GM23338 (cell line): ENCODE measurements around the gene MED27. TPM values are rescaled to one million over a fixed set of nuclear protein-coding genes. Genes with fewer than 3 reads are reported as not detected.

Experiments
- ATAC-seq: fragments of 200-7000 bp; cut with Tn5 transposase; 3 replicates; pipeline ENCODE4 v1.9.1; 2020
- DNase-seq: peaks from one replicate; pipeline ENCODE4 v3.0.0-alpha.2; 2015; ENCODE audit warnings: low spot score
- H2AFZ ChIP-seq: fragments of 200-600 bp; sonication (generic); 2 replicates; pipeline ENCODE4 v1.8.0; 2016; ENCODE audit warnings: antibody characterized with exemption, mild to moderate bottlenecking, moderate library complexity
- H3F3A ChIP-seq: fragments of 200-600 bp; sonication (generic); replicated peaks from 2 replicates; pipeline ENCODE4 v1.8.0; 2017; ENCODE audit warnings: antibody characterized with exemption, mixed run types, low read depth
- H3K27ac ChIP-seq: fragments of 200-600 bp; sonication (generic); 2 replicates; pipeline ENCODE4 v1.6.1; 2016; ENCODE audit warnings: low read depth
- H3K27me3 ChIP-seq: fragments of 200-600 bp; sonication (generic); 2 replicates; pipeline ENCODE4 v1.8.0; 2016; ENCODE audit warnings: mild to moderate bottlenecking, mixed run types, moderate library complexity; ENCODE audit not compliant: insufficient read depth
- H3K36me3 ChIP-seq: fragments of 200-600 bp; sonication (generic); 2 replicates; pipeline ENCODE4 v1.8.0; 2016; ENCODE audit warnings: mild to moderate bottlenecking; ENCODE audit not compliant: insufficient read depth
- H3K4me1 ChIP-seq: fragments of 200-600 bp; sonication (generic); 2 replicates; pipeline ENCODE4 v1.8.0; 2016; ENCODE audit warnings: mild to moderate bottlenecking, moderate library complexity; ENCODE audit not compliant: insufficient read depth
- H3K4me2 ChIP-seq: fragments of 200-600 bp; sonication (generic); 2 replicates; pipeline ENCODE4 v1.7.1; 2017; ENCODE audit warnings: mixed run types
- H3K4me3 ChIP-seq: fragments of 200-600 bp; sonication (generic); 2 replicates; pipeline ENCODE4 v1.6.1; 2016; ENCODE audit warnings: mixed run types
- H3K79me2 ChIP-seq: fragments of 200-600 bp; sonication (generic); replicated peaks from 2 replicates; pipeline ENCODE4 v1.8.0; 2017; ENCODE audit warnings: mild to moderate bottlenecking; ENCODE audit not compliant: insufficient read depth
- H3K9me2 ChIP-seq: fragments of 200-600 bp; sonication (generic); 2 replicates; pipeline ENCODE4 v1.8.0; 2017; ENCODE audit not compliant: insufficient read depth
- H4K20me1 ChIP-seq: fragments of 200-600 bp; sonication (generic); replicated peaks from 2 replicates; pipeline ENCODE4 v1.8.0; 2017; ENCODE audit warnings: mild to moderate bottlenecking; ENCODE audit not compliant: insufficient read depth
- H3K27ac Mint-ChIP-seq: 2 replicates; pipeline ENCODE4 v1.8.0; 2020; ENCODE audit warnings: inconsistent platforms, mild to moderate bottlenecking, moderate library complexity, mixed read lengths
- H3K27me3 Mint-ChIP-seq: 3 replicates; pipeline ENCODE4 v1.8.0; 2022; ENCODE audit warnings: low read depth, mild to moderate bottlenecking, moderate library complexity, mixed read lengths, inconsistent platforms; ENCODE audit not compliant: insufficient read depth, poor library complexity
- H3K36me3 Mint-ChIP-seq: 3 replicates; pipeline ENCODE4 v1.8.0; 2021; ENCODE audit warnings: low read depth, mild to moderate bottlenecking, inconsistent platforms, moderate library complexity, mixed read lengths
- H3K4me1 Mint-ChIP-seq: 3 replicates; pipeline ENCODE4 v1.8.0; 2020; ENCODE audit warnings: mild to moderate bottlenecking, inconsistent platforms, mixed read lengths
- H3K4me3 Mint-ChIP-seq: 3 replicates; pipeline ENCODE4 v1.8.0; 2021; ENCODE audit warnings: moderate library complexity, mild to moderate bottlenecking, inconsistent platforms, mixed read lengths
- H3K9me3 Mint-ChIP-seq: 3 replicates; pipeline ENCODE4 v1.8.0; 2020; ENCODE audit warnings: moderate library complexity, mild to moderate bottlenecking, inconsistent platforms, mixed read lengths
- CREB1 ChIP-seq: fragments of 250-450 bp; sonication (Bioruptor Pico); IDR thresholded peaks from 2 replicates; pipeline ENCODE4 v1.5.0; 2020; ENCODE audit warnings: low read depth, mild to moderate bottlenecking, moderate library complexity
- ETS1 ChIP-seq: IDR thresholded peaks from 2 replicates; pipeline ENCODE4 v1.6.1; 2016; ENCODE audit warnings: antibody characterized with exemption
- JUNB ChIP-seq: IDR thresholded peaks from one replicate; pipeline ENCODE4 v1.6.1; 2016; ENCODE audit warnings: antibody characterized with exemption; ENCODE audit not compliant: unreplicated experiment
- NANOG ChIP-seq: IDR thresholded peaks from 2 replicates; pipeline ENCODE4 v1.6.1; 2016; ENCODE audit warnings: antibody characterized with exemption, borderline replicate concordance
- POLR2AphosphoS5 ChIP-seq: IDR thresholded peaks from 2 replicates; pipeline ENCODE4 v1.6.1; 2016; ENCODE audit warnings: antibody characterized with exemption, low read depth
- REST ChIP-seq: IDR thresholded peaks from one replicate; pipeline ENCODE4 v1.6.1; 2018; ENCODE audit warnings: antibody characterized with exemption; ENCODE audit not compliant: unreplicated experiment
- STAT1 ChIP-seq: IDR thresholded peaks from one replicate; pipeline ENCODE4 v1.6.1; 2016; ENCODE audit warnings: antibody characterized with exemption; ENCODE audit not compliant: unreplicated experiment
- ZNF114 ChIP-seq: fragments of 250-450 bp; sonication (Bioruptor Pico); IDR thresholded peaks from 2 replicates; pipeline ENCODE4 v1.5.0; 2020; ENCODE audit warnings: mild to moderate bottlenecking, moderate library complexity
- ZNF462 ChIP-seq: fragments of 250-450 bp; sonication (Bioruptor Pico); IDR thresholded peaks from 2 replicates; pipeline ENCODE4 v1.5.0; 2020; ENCODE audit warnings: mild to moderate bottlenecking, moderate library complexity
- polyA plus RNA-seq: library from polyadenylated mRNA; unstranded; fragments of >200 nt; fragmentation: Nextera tagmentation; extraction: Ambion mirVana; gene quantifications from 2 replicates; pipeline ENCODE4 v1.2.1, GENCODE V29; 2016
- total RNA-seq: library from RNA; depleted of rRNA; stranded (reverse); fragments of >200 nt; shearing (Covaris generic); gene quantifications from 2 replicates; pipeline ENCODE4 v1.2.3, GENCODE V29; 2014

Gene MED27
- total and polyA plus RNA-seq, 2 experiments from 2014 or later: 30.6 to 35.0 TPM

DNA sequence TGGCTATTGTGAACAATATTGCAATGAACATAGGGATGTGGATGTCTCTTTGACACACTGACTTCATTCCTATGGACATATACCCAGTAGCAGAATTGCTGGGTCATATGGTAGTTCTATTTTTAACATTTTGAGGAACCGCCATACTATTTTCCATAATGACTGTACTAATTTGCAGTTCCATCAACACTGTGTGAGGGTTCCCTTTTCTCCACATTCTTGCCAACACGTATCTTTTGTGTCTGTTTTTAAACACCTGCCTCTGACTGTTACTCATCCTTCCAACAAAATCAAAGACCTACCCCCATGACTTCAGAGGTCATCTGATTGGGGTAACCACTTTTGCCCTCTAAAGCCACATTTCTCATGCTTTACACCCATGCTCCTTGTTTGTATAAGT lies 133.5 kb downstream of the MED27 start:
- H3K27me3 Mint-ChIP-seq: no peaks in the 10 kb centered on the region
- Histone ChIP-seq H3K4me2 (no peak overlapping the region), H2AFZ (no peak overlapping the region), H3K4me3 (no peak overlapping the region), H3K9me2 (no peaks in the 10 kb centered on the region; the same call in 1 of the 2 replicates), H3K36me3 (no peaks in the 10 kb centered on the region), H3K27me3 (no peaks in the 10 kb centered on the region), H3K27ac (no peak overlapping the region), H3K79me2 (0 out of 2 replicates have a peak, but pooled peaks cover 5% of the 10 kb centered on the region), H3F3A (no peaks in the 10 kb centered on the region), H3K4me1 (peaks cover 26% of the 10 kb centered on the region), H4K20me1 (peaks cover 9% of the 10 kb centered on the region)
- peaks cover 30% of the 10 kb centered on the region for H3K4me1 Mint-ChIP-seq
- ATAC-seq: no peak
- H3K27ac Mint-ChIP-seq: no peak overlapping the region
- no peak for DNase-seq
- no peak overlapping the region for H3K4me3 Mint-ChIP-seq
- H3K36me3 Mint-ChIP-seq: peaks cover 2% of the 10 kb centered on the region; the same call in 1 of the 3 replicates
- no peak for TF ChIP-seq ZNF114 (CRISPR knock-in tag)
- no peak for TF ChIP-seq STAT1
- TF ChIP-seq CREB1 (CRISPR knock-in tag): no peak
- no peak for TF ChIP-seq POLR2AphosphoS5
- no peak for TF ChIP-seq REST
- TF ChIP-seq ZNF462: no peak
- no peak for TF ChIP-seq NANOG
- no peak for TF ChIP-seq ETS1
- TF ChIP-seq JUNB: no peak
- no peaks in the 10 kb centered on the region for H3K9me3 Mint-ChIP-seq
